OCI-LY1 (cell line): ENCODE data around the gene ANKFY1.

Experiments used
- H2AFZ ChIP-seq: fragments of 200-600 bp; sonication (generic), shearing (Covaris generic); 2 replicates; pipeline ENCODE4 v1.6.0; 2014; ENCODE audit warnings: antibody characterized with exemption, mild to moderate bottlenecking, low read length
- H3F3A ChIP-seq: fragments of 200-600 bp; sonication (generic), shearing (Covaris generic); 2 replicates; pipeline ENCODE4 v1.6.0; 2014; ENCODE audit warnings: mild to moderate bottlenecking, antibody characterized with exemption, low read length, moderate library complexity; ENCODE audit not compliant: insufficient read depth
- H3K27ac ChIP-seq: fragments of 200-600 bp; sonication (generic); 2 replicates; pipeline ENCODE4 v1.5.1; 2014; ENCODE audit warnings: low read length, mixed run types, mild to moderate bottlenecking, low read depth; ENCODE audit not compliant: poor library complexity, severe bottlenecking
- H3K27me3 ChIP-seq: fragments of 200-600 bp; sonication (generic); 2 replicates; pipeline ENCODE4 v1.6.0; 2014; ENCODE audit warnings: antibody characterized with exemption, mild to moderate bottlenecking, low read length, moderate library complexity; ENCODE audit not compliant: insufficient read depth
- H3K36me3 ChIP-seq: fragments of 200-600 bp; sonication (generic); 2 replicates; pipeline ENCODE4 v1.6.1; 2014; ENCODE audit warnings: mild to moderate bottlenecking, antibody characterized with exemption, low read length, moderate library complexity, mixed read lengths; ENCODE audit not compliant: insufficient read depth
- H3K4me1 ChIP-seq: fragments of 200-600 bp; sonication (generic); 2 replicates; pipeline ENCODE4 v1.5.1; 2014; ENCODE audit warnings: mild to moderate bottlenecking, low read length, moderate library complexity; ENCODE audit not compliant: insufficient read depth, severe bottlenecking
- H3K4me2 ChIP-seq: fragments of 200-600 bp; sonication (generic), shearing (Covaris generic); 2 replicates; pipeline ENCODE4 v1.6.1; 2014; ENCODE audit warnings: low read length
- H3K4me3 ChIP-seq: fragments of 200-600 bp; sonication (generic); 2 replicates; pipeline ENCODE4 v1.5.1; 2014; ENCODE audit warnings: low read length, low read depth, mild to moderate bottlenecking, mixed read lengths; ENCODE audit not compliant: poor library complexity, severe bottlenecking
- H3K79me2 ChIP-seq: fragments of 200-600 bp; shearing (Covaris generic); 2 replicates; pipeline ENCODE4 v1.6.1; 2016; ENCODE audit warnings: mixed run types, low read length, mixed read lengths; ENCODE audit not compliant: insufficient read depth
- H3K9ac ChIP-seq: fragments of 200-600 bp; sonication (generic), shearing (Covaris generic); 2 replicates; pipeline ENCODE4 v1.6.1; 2014; ENCODE audit warnings: mild to moderate bottlenecking, low read length, mixed read lengths
- H3K9me2 ChIP-seq: fragments of 200-600 bp; sonication (generic), shearing (Covaris generic); 2 replicates; pipeline ENCODE4 v1.6.1; 2014; ENCODE audit warnings: low read depth, mild to moderate bottlenecking, low read length, mixed read lengths
- H3K9me3 ChIP-seq: fragments of 200-600 bp; shearing (Covaris generic); 2 replicates; pipeline ENCODE4 v1.6.1; 2014; ENCODE audit warnings: low read length, mixed read lengths
- H4K20me1 ChIP-seq: fragments of 200-600 bp; sonication (generic), shearing (Covaris generic); 2 replicates; pipeline ENCODE4 v1.6.0; 2016; ENCODE audit warnings: mild to moderate bottlenecking, low read length; ENCODE audit not compliant: insufficient read depth
- CTCF ChIP-seq: fragments of 200-600 bp; sonication (generic), shearing (Covaris generic); IDR thresholded peaks from 2 replicates; pipeline ENCODE4 v1.5.1; 2017; ENCODE audit warnings: mild to moderate bottlenecking, antibody characterized with exemption, low read length, moderate library complexity, mixed read lengths
- EZH2 ChIP-seq: fragments of 200-600 bp; sonication (generic), shearing (Covaris generic); IDR thresholded peaks from 2 replicates; pipeline ENCODE4 v1.8.0; 2017; ENCODE audit warnings: borderline replicate concordance, mixed run types, mild to moderate bottlenecking, antibody characterized with exemption, low read length, moderate library complexity, mixed read lengths

Gene ANKFY1

GRCh38 chr17:4162775-4163466 lies 100.9 kb downstream of the ANKFY1 start:
- Histone ChIP-seq H3K4me3 (no peak overlapping the region), H3K9me3 (no peaks in the 10 kb centered on the region), H3F3A (0 out of 2 replicates have a peak, but pooled peaks cover 4% of the 10 kb centered on the region), H3K9ac (peak overlapping the region; percentile 15; the same call in 1 of the 2 replicates), H3K27me3 (no peaks in the 10 kb centered on the region), H3K4me2 (peak overlapping the region; percentile 27; the same call in 1 of the 2 replicates), H3K4me1 (peaks cover 23% of the 10 kb centered on the region), H3K36me3 (peaks cover 42% of the 10 kb centered on the region; the same call in 1 of the 2 replicates), H3K9me2 (no peaks in the 10 kb centered on the region), H3K79me2 (no peaks in the 10 kb centered on the region), H4K20me1 (no peaks in the 10 kb centered on the region), H2AFZ (no peak overlapping the region), H3K27ac (peak overlapping the region; percentile 65)
- TF ChIP-seq EZH2 (no peak), CTCF (no peak)

GRCh38 chr17:4162321-4162720 lies 101.5 kb downstream of the ANKFY1 start:
- H3K9me2 ChIP-seq, result no peaks in the 10 kb centered on the region
- TF ChIP-seq CTCF (no peak), EZH2 (no peak)
- peaks cover 36% of the 10 kb centered on the region; the same call in 1 of the 2 replicates for H3K36me3 ChIP-seq
- no peak overlapping the region for H3K4me3 ChIP-seq
- H4K20me1 ChIP-seq, result no peaks in the 10 kb centered on the region
- H3K4me2 ChIP-seq, result no peak overlapping the region
- no peak overlapping the region for H2AFZ ChIP-seq
- H3K27ac ChIP-seq, result peak overlapping the region; percentile 65
- no peak overlapping the region for H3K9ac ChIP-seq
- H3K9me3 ChIP-seq, result no peaks in the 10 kb centered on the region
- H3K79me2 ChIP-seq, result no peaks in the 10 kb centered on the region
- H3K27me3 ChIP-seq, result no peaks in the 10 kb centered on the region
- peaks cover 23% of the 10 kb centered on the region for H3K4me1 ChIP-seq
- 0 out of 2 replicates have a peak, but pooled peaks cover 4% of the 10 kb centered on the region for H3F3A ChIP-seq

- Histone ChIP-seq H3K4me3 (no peak overlapping the region), H3K27ac (peak overlapping the region; percentile 65), H3K79me2 (no peaks in the 10 kb centered on the region), H3K9me2 (no peaks in the 10 kb centered on the region), H3K9ac (no peak overlapping the region), H3K4me2 (no peak overlapping the region), H4K20me1 (no peaks in the 10 kb centered on the region), H2AFZ (no peak overlapping the region), H3K9me3 (no peaks in the 10 kb centered on the region), H3K4me1 (peaks cover 23% of the 10 kb centered on the region), H3K27me3 (no peaks in the 10 kb centered on the region), H3K36me3 (peaks cover 32% of the 10 kb centered on the region; the same call in 1 of the 2 replicates), H3F3A (0 out of 2 replicates have a peak, but pooled peaks cover 4% of the 10 kb centered on the region)
- TF ChIP-seq EZH2 (no peak), CTCF (no peak)
Observed at GRCh38 chr17:4161967-4162305, 101.8 kb downstream of the ANKFY1 start.
